Sigmoid colon (tissue), 3 donors: Measurements from ENCODE around the gene CREB1.

Experiments used
- CTCF ChIP-seq, 4 experiments: fragments of 450-650 bp in 3 of 4; fragments of 200-600 bp in 1 of 4; IDR thresholded peaks; one replicate each; pipeline ENCODE4 v1.5.1; 2016 to 2019; ENCODE audit warnings: antibody characterized with exemption in 4 of 4, mild to moderate bottlenecking in 3 of 4, moderate library complexity in 2 of 4
- POLR2A ChIP-seq, 2 donors: fragments of 450-650 bp; IDR thresholded peaks; one replicate each; pipeline ENCODE4 v1.6.1; 2016; ENCODE audit warnings: antibody characterized with exemption in 2 of 2, mild to moderate bottlenecking in 2 of 2, moderate library complexity in 2 of 2

DNA sequence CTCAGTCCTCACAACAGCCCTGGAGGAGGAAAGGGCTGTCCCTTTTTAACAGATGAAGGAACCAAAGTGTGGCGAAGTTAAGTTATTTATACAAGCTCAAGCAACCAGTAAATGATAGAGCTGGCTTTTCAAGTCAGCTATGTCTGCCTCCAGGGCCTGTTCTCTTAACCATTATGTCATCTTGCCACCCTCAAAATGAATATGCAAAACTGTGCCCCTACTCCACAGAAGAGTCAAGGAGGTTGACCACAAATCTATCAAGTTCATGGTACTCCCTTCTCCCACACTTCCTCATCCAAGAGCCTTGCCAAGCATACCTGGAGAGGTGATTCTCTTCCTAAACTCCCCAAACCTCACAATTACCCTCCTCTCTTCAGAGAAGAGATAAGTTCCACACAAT, 37.3 kb upstream of the CREB1 start:
- TF ChIP-seq CTCF (IDR thresholded peaks at IDR 0.05), result no peak
- TF ChIP-seq POLR2A (IDR thresholded peaks at IDR 0.05), result no peak
